ENCODE measurements around the gene TRIM66.

The TRIM66 gene

GRCh38 chr11:8598506-8598905 is 84.0 kb downstream of the TRIM66 start:
- TF ChIP-seq CTCF (IDR thresholded peaks at IDR 0.05; ENCODE audit: low read depth, low read length): no peak
- no peak for DNase-seq
- Histone ChIP-seq H3K27me3 (ENCODE audit: insufficient read depth, low read depth, severe bottlenecking) (no peaks in the 10 kb centered on the region), H3K9me3 (ENCODE audit: severe bottlenecking) (no peaks in the 10 kb centered on the region), H3K4me3 (ENCODE audit: low read depth, low read length) (no peak overlapping the region), H3K36me3 (no peaks in the 10 kb centered on the region), H3K27ac (no peak overlapping the region)

GRCh38 chr11:8597182-8597581 is 85.3 kb downstream of the TRIM66 start:
- H3K36me3 ChIP-seq: no peaks in the 10 kb centered on the region
- H3K27me3 ChIP-seq (ENCODE audit: insufficient read depth, low read depth, severe bottlenecking): no peaks in the 10 kb centered on the region
- H3K4me3 ChIP-seq (ENCODE audit: low read depth, low read length): no peak overlapping the region
- H3K9me3 ChIP-seq (ENCODE audit: severe bottlenecking): no peaks in the 10 kb centered on the region
- no peak overlapping the region for H3K27ac ChIP-seq
- DNase-seq: no peak
- TF ChIP-seq CTCF (IDR thresholded peaks at IDR 0.05; ENCODE audit: low read depth, low read length): no peak

- Histone ChIP-seq H3K27me3 (ENCODE audit: insufficient read depth, low read depth, severe bottlenecking) (no peaks in the 10 kb centered on the region), H3K9me3 (ENCODE audit: severe bottlenecking) (no peaks in the 10 kb centered on the region), H3K36me3 (no peaks in the 10 kb centered on the region), H3K27ac (no peak overlapping the region), H3K4me3 (ENCODE audit: low read depth, low read length) (no peak overlapping the region)
- DNase-seq: no peak
- no peak for TF ChIP-seq CTCF (IDR thresholded peaks at IDR 0.05; ENCODE audit: low read depth, low read length)
Measured at GRCh38 chr11:8596504-8597046, 85.9 kb downstream of the TRIM66 start.

- peak; percentile 83 for DNase-seq
- no peaks in the 10 kb centered on the region for H3K27me3 ChIP-seq (ENCODE audit: insufficient read depth, low read depth, severe bottlenecking)
- no peaks in the 10 kb centered on the region for H3K36me3 ChIP-seq
- peak within 1 kb of the TSS; percentile 93 for H3K4me3 ChIP-seq (ENCODE audit: low read depth, low read length)
- TF ChIP-seq CTCF (IDR thresholded peaks at IDR 0.05; ENCODE audit: low read depth, low read length): no peak
- peak within 1 kb of the TSS; percentile 65 for H3K27ac ChIP-seq
- H3K9me3 ChIP-seq (ENCODE audit: severe bottlenecking): no peaks in the 10 kb centered on the region
Measured at GRCh38 chr11:8593935-8594909, 88.2 kb downstream of the TRIM66 start, which contains the start of gene STK33. TSS of gene STK33 (minus strand) at chr11:8594228. CDS start at chr11:8474905, 119,323 bp downstream.

- Histone ChIP-seq H3K9me3 (ENCODE audit: severe bottlenecking) (no peaks in the 10 kb centered on the region), H3K4me3 (ENCODE audit: low read depth, low read length) (peak overlapping the region; percentile 93), H3K27ac (no peak overlapping the region), H3K36me3 (no peaks in the 10 kb centered on the region), H3K27me3 (ENCODE audit: insufficient read depth, low read depth, severe bottlenecking) (no peaks in the 10 kb centered on the region)
- TF ChIP-seq CTCF (IDR thresholded peaks at IDR 0.05; ENCODE audit: low read depth, low read length): no peak
- DNase-seq: no peak
Measured at GRCh38 chr11:8593455-8593854, 89.0 kb downstream of the TRIM66 start.
